NCI-H1694 treated with DMSO at 0.1 percent for 48 hours (cell line): ENCODE data around the gene NDRG2.

Source experiments
- DNase-seq: peaks from one replicate; lab custom pipeline; 2025; lab: John Stamatoyannopoulos, UW

The NDRG2 gene

GRCh38 chr14:20969336-20969735 lies 55.5 kb downstream of the NDRG2 start:
- DNase-seq: no peak
